ENCODE measurements around the gene MYPN. TPM values are rescaled to one million over a fixed set of nuclear protein-coding genes. Genes with fewer than 3 reads are reported as not detected.
"Not testable (repeated sequence)": the region's sequence is repeated elsewhere in the genome, so short reads cannot be mapped to it uniquely, and the experiment has no call there.

The MYPN gene
- total RNA-seq, 1 donor from 2014 or later, result 1.0 TPM

- Mint-ChIP-seq H3K27ac (ENCODE audit: unreplicated experiment) (no peak overlapping the region), H3K27me3 (ENCODE audit: unreplicated experiment) (no peaks in the 10 kb centered on the region), H3K9me3 (ENCODE audit: unreplicated experiment) (no peaks in the 10 kb centered on the region), H3K4me1 (ENCODE audit: unreplicated experiment) (peaks cover 4% of the 10 kb centered on the region), H3K4me3 (ENCODE audit: unreplicated experiment) (no peak overlapping the region), H3K36me3 (ENCODE audit: unreplicated experiment) (no peaks in the 10 kb centered on the region)
- no peak for TF ChIP-seq CTCF (IDR thresholded peaks at IDR 0.05)
- DNase-seq (ENCODE audit: extremely low spot score, unreplicated experiment), result no peak
Measured at GRCh38 chr10:68184546-68184945, 75.3 kb downstream of the MYPN start.

GRCh38 chr10:68185085-68185484 lies 75.8 kb downstream of the MYPN start:
- Mint-ChIP-seq H3K27ac (ENCODE audit: unreplicated experiment) (no peak overlapping the region), H3K27me3 (ENCODE audit: unreplicated experiment) (no peaks in the 10 kb centered on the region), H3K4me1 (ENCODE audit: unreplicated experiment) (peaks cover 4% of the 10 kb centered on the region), H3K4me3 (ENCODE audit: unreplicated experiment) (no peak overlapping the region), H3K9me3 (ENCODE audit: unreplicated experiment) (no peaks in the 10 kb centered on the region), H3K36me3 (ENCODE audit: unreplicated experiment) (no peaks in the 10 kb centered on the region)
- no peak for TF ChIP-seq CTCF (IDR thresholded peaks at IDR 0.05)
- no peak for DNase-seq (ENCODE audit: extremely low spot score, unreplicated experiment)

- Mint-ChIP-seq H3K36me3 (ENCODE audit: unreplicated experiment) (no peaks in the 10 kb centered on the region), H3K27ac (ENCODE audit: unreplicated experiment) (no peak overlapping the region), H3K9me3 (ENCODE audit: unreplicated experiment) (no peaks in the 10 kb centered on the region), H3K4me1 (ENCODE audit: unreplicated experiment) (peaks cover 4% of the 10 kb centered on the region), H3K4me3 (ENCODE audit: unreplicated experiment) (no peak overlapping the region), H3K27me3 (ENCODE audit: unreplicated experiment) (no peaks in the 10 kb centered on the region)
- no peak for DNase-seq (ENCODE audit: extremely low spot score, unreplicated experiment)
- TF ChIP-seq CTCF (IDR thresholded peaks at IDR 0.05), result no peak
Measured at GRCh38 chr10:68188835-68189234, 79.5 kb downstream of the MYPN start.

- Mint-ChIP-seq H3K36me3 (ENCODE audit: unreplicated experiment) (no peaks in the 10 kb centered on the region), H3K27me3 (ENCODE audit: unreplicated experiment) (no peaks in the 10 kb centered on the region), H3K27ac (ENCODE audit: unreplicated experiment) (no peak overlapping the region), H3K9me3 (ENCODE audit: unreplicated experiment) (no peaks in the 10 kb centered on the region), H3K4me3 (ENCODE audit: unreplicated experiment) (no peak overlapping the region), H3K4me1 (ENCODE audit: unreplicated experiment) (peaks cover 3% of the 10 kb centered on the region)
- no peak for DNase-seq (ENCODE audit: extremely low spot score, unreplicated experiment)
- TF ChIP-seq CTCF (IDR thresholded peaks at IDR 0.05), result no peak
Measured at GRCh38 chr10:68192113-68192512, 82.8 kb downstream of the MYPN start.

GRCh38 chr10:68194290-68194689 lies 85.0 kb downstream of the MYPN start:
- Mint-ChIP-seq H3K4me3 (ENCODE audit: unreplicated experiment) (no peak overlapping the region), H3K36me3 (ENCODE audit: unreplicated experiment) (no peaks in the 10 kb centered on the region), H3K27me3 (ENCODE audit: unreplicated experiment) (no peaks in the 10 kb centered on the region), H3K9me3 (ENCODE audit: unreplicated experiment) (no peaks in the 10 kb centered on the region), H3K4me1 (ENCODE audit: unreplicated experiment) (peaks cover 3% of the 10 kb centered on the region), H3K27ac (ENCODE audit: unreplicated experiment) (no peak overlapping the region)
- DNase-seq (ENCODE audit: extremely low spot score, unreplicated experiment), result no peak
- TF ChIP-seq CTCF (IDR thresholded peaks at IDR 0.05), result no peak

GRCh38 chr10:68195776-68196175 lies 86.5 kb downstream of the MYPN start:
- not testable (repeated sequence) for H3K4me1 Mint-ChIP-seq (ENCODE audit: unreplicated experiment); H3K9me3 Mint-ChIP-seq (ENCODE audit: unreplicated experiment); H3K4me3 Mint-ChIP-seq (ENCODE audit: unreplicated experiment)

More at GRCh38 chr10:68195776-68196175, 86.5 kb downstream of the MYPN start:
- DNase-seq (ENCODE audit: extremely low spot score, unreplicated experiment); H3K36me3 Mint-ChIP-seq (ENCODE audit: unreplicated experiment); H3K27me3 Mint-ChIP-seq (ENCODE audit: unreplicated experiment); H3K27ac Mint-ChIP-seq (ENCODE audit: unreplicated experiment): not testable (repeated sequence)

Data from osteocyte (in vitro differentiated cells).